H1 (cell line): ENCODE measurements around the gene MRM2. TPM values are rescaled to one million over a fixed set of nuclear protein-coding genes. Genes with fewer than 3 reads are reported as not detected.

Experiments
- CEBPB ChIP-seq: IDR thresholded peaks from 2 replicates; pipeline ENCODE4 v1.6.1; 2012; ENCODE audit warnings: low read depth, low read length
- JUN ChIP-seq: IDR thresholded peaks from 2 replicates; pipeline ENCODE4 v1.6.1; 2011; ENCODE audit warnings: low read depth, mild to moderate bottlenecking, improper control_type of control experiment, low read length
- KDM5A ChIP-seq: fragments of 200-600 bp; IDR thresholded peaks from 2 replicates; pipeline ENCODE4 v1.7.1; 2012; ENCODE audit warnings: mild to moderate bottlenecking, low read length, inconsistent platforms, mixed read lengths
- SIN3A ChIP-seq, 2 experiments: IDR thresholded peaks in 1 of 2; conservative IDR thresholded peaks in 1 of 2; 2 replicates each; pipeline ENCODE4 v1.6.1; 2011 to 2012; ENCODE audit warnings: low read length in 2 of 2, improper control_type of control experiment in 1 of 2, low read depth in 1 of 2, mild to moderate bottlenecking in 1 of 2
- SUZ12 ChIP-seq: fragments of 200-600 bp; sonication (generic); IDR thresholded peaks from 2 replicates; pipeline ENCODE4 v1.6.1; 2012; ENCODE audit warnings: mild to moderate bottlenecking, inconsistent platforms, low read length, moderate library complexity, mixed read lengths
- TAF1 ChIP-seq: IDR thresholded peaks from 2 replicates; pipeline ENCODE4 v1.6.1; 2011; ENCODE audit warnings: mild to moderate bottlenecking, low read depth, low read length
- polyA plus RNA-seq, 7 experiments: library from polyadenylated mRNA; depleted of rRNA in 3 of 7; stranded (reverse) in 5 of 7; unstranded in 2 of 7; fragments of >200 nt in 5 of 7; fragments of 200-250 nt in 2 of 7; gene quantifications; 1 replicate in 5 of 7; 2 replicates in 1 of 7; 4 replicates in 1 of 7; pipeline versions ENCODE4 v1.2.1 to v1.2.3, GENCODE V29; 2011 to 2013; ENCODE audit warnings: missing spikeins in 2 of 7, mixed read lengths in 2 of 7
- total RNA-seq: library from RNA; stranded (reverse); fragmentation: NEBNext Ultra II Directional; extraction: Animal tissue kit (Norgen Biotek cat#: 25700); gene quantifications from 2 replicates; pipeline ENCODE4 v1.2.1, GENCODE V29; 2021
- TF ChIP-seq, protein P1 (sequence below): IDR thresholded peaks from 2 replicates; pipeline ENCODE4 v1.6.1; 2012; ENCODE audit warnings: low read length, inconsistent platforms

Gene MRM2
- total and polyA plus RNA-seq, 2 of the 8 experiments (the other 6 are each of a cell fraction or from before 2014, with no cell fraction given) = 17.2 to 38.6 TPM

DNA sequence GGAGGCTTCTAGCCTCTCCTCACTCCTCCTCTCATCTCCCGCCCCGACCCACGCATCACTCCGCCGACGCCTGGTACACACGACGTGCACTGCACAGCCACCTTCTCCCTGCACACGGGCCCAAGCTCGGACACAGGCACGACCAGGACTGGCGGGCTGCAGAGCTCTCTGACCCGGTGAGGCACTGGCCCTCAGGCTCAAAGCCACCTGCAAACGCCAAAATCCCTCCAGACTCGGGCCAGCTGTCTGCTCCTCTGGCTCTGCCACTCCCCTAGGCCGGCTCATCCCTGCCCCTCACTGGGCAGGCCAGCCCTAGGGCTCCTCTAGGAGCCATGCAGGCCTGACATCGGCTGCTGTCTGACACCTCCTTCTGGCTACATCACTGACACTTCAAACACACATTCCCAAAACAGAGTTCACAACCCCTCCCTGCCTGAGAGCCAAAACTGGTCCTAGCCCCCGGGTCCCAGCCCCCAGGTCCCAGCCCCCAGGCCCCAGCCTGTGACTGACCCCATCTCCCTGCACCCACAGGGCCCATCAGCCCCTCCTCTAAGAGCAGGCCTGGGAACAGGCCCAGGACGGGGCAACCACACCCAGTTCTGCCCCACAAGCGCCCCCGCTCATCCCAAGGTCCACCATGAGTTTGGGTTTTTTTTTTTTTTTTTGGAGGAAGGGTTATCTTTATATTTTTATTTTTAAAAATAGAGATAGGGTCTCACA, 44.4 kb downstream of the MRM2 start (continued):
- TF ChIP-seq, protein P1, sequence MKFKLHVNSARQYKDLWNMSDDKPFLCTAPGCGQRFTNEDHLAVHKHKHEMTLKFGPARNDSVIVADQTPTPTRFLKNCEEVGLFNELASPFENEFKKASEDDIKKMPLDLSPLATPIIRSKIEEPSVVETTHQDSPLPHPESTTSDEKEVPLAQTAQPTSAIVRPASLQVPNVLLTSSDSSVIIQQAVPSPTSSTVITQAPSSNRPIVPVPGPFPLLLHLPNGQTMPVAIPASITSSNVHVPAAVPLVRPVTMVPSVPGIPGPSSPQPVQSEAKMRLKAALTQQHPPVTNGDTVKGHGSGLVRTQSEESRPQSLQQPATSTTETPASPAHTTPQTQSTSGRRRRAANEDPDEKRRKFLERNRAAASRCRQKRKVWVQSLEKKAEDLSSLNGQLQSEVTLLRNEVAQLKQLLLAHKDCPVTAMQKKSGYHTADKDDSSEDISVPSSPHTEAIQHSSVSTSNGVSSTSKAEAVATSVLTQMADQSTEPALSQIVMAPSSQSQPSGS = no peak
- no peak for TF ChIP-seq SUZ12
- TF ChIP-seq CEBPB = no peak
- TF ChIP-seq JUN = no peak
- no peak for TF ChIP-seq TAF1
- TF ChIP-seq KDM5A = no peak
- no peak for TF ChIP-seq SIN3A (conservative IDR thresholded peaks at IDR 0.05 in 1 of 2, IDR thresholded peaks at IDR 0.05 in 1 of 2; ENCODE audit: low read depth in 1 of 2, low read length in 2 of 2)
